HG03575 (cell line): ENCODE data around the gene LIG3.
A peak's percentile ranks its signal among the peaks of the same experiment; 100 is the strongest.
"Not testable (repeated sequence)": the region's sequence is repeated elsewhere in the genome, so short reads cannot be mapped to it uniquely, and the experiment has no call there.

ENCODE experiments used
- ATAC-seq: cut with Tn5 transposase; IDR thresholded peaks from one replicate; pipeline ENCODE4 v1.9.1; 2021; ENCODE audit not compliant: unreplicated experiment, insufficient number of reproducible peaks, low FRiP score; ENCODE audit errors: extremely low read depth

Gene LIG3

GRCh38 chr17:34980353-34980680, at the start of gene LIG3:
TSS of gene LIG3 (plus strand) at chr17:34980512. CDS start at chr17:34983006, 2,494 bp downstream.
- ATAC-seq: no peak

- not testable (repeated sequence) for ATAC-seq
Measured at GRCh38 chr17:34950780-34951179, 29.5 kb upstream of the LIG3 start.

GRCh38 chr17:34958438-34958837, 21.9 kb upstream of the LIG3 start:
- no peak for ATAC-seq

GRCh38 chr17:34961093-34961911, 19.0 kb upstream of the LIG3 start, which contains the start of the genes CCT6B and ZNF830:
TSS of gene CCT6B (minus strand) at chr17:34961460. CDS start at chr17:34961393, 67 bp downstream.
TSS of gene ZNF830 (plus strand) at chr17:34961540. CDS start at chr17:34961567, 27 bp downstream.
- ATAC-seq: peak; percentile 58

GRCh38 chr17:34974179-34974578, 6.1 kb upstream of the LIG3 start:
- ATAC-seq: no peak

- ATAC-seq: no peak
Measured at GRCh38 chr17:34974794-34975785, 5.2 kb upstream of the LIG3 start.

GRCh38 chr17:34979153-34979552, 1.2 kb upstream of the LIG3 start:
- ATAC-seq: no peak

- no peak for ATAC-seq
Measured at GRCh38 chr17:34979650-34980352, 511 bp upstream of the LIG3 start.

- no peak for ATAC-seq
Measured at GRCh38 chr17:34980681-34981537, 597 bp downstream of the LIG3 start.

- ATAC-seq: no peak
Measured at GRCh38 chr17:34981538-34982241, 1.4 kb downstream of the LIG3 start.

- ATAC-seq: no peak
Measured at GRCh38 chr17:34987232-34987631, 6.9 kb downstream of the LIG3 start.

GRCh38 chr17:34988644-34989043, 8.3 kb downstream of the LIG3 start:
- no peak for ATAC-seq

- no peak for ATAC-seq
Measured at GRCh38 chr17:34989473-34989872, 9.2 kb downstream of the LIG3 start.

GRCh38 chr17:34990921-34991365, 10.6 kb downstream of the LIG3 start:
- ATAC-seq: no peak

- no peak for ATAC-seq
Measured at GRCh38 chr17:34991606-34992005, 11.3 kb downstream of the LIG3 start.

GRCh38 chr17:34993031-34993430, 12.7 kb downstream of the LIG3 start:
- no peak for ATAC-seq

- ATAC-seq: no peak
Measured at GRCh38 chr17:34996422-34997285, 16.3 kb downstream of the LIG3 start.
